ENCODE results near the gene EMILIN2. TPM values are rescaled to one million over a fixed set of nuclear protein-coding genes. Genes with fewer than 3 reads are reported as not detected.
"Not testable (repeated sequence)": the region's sequence is repeated elsewhere in the genome, so short reads cannot be mapped to it uniquely, and the experiment has no call there.

The EMILIN2 gene
- total and polyA plus RNA-seq, 10 donors, result 7.5 to 47.7 (median 21.3) TPM

DNA sequence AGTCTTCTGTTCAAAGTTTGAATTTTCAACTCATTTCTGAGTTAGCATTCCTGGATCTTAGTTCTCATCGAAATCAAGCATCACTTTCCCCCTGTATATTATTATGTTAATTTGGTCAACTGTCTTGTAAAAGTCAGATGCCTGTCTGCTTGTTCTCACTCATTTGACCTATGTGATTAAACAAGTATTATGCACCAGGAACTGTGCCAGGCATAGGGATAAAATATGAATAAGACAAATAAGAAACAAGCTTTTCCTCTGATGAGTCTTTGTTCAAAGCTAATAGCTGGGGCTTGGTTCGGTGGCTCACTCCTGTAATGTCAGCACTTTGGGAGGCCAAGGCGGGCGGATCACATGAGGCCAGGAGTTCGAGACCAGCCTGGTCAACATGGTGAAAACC, 19.7 kb upstream of the EMILIN2 start:
- H3K36me3 ChIP-seq, result no peaks in the 10 kb centered on the region
- H3K9me3 ChIP-seq, result peaks cover 0 to 10% (median 0%) of the 10 kb centered on the region in 8 donors
- 76 to 86% (median 77%) methylated on average over 5 of the region's 5 CpGs for WGBS, 5 donors
- H3K4me3 ChIP-seq, result no peak overlapping the region
- no peak for DNase-seq
- TF ChIP-seq POLR2AphosphoS5 (IDR thresholded peaks at IDR 0.05) (no peak), POLR2A (IDR thresholded peaks at IDR 0.05) (no peak)
- TF ChIP-seq, protein P1, sequence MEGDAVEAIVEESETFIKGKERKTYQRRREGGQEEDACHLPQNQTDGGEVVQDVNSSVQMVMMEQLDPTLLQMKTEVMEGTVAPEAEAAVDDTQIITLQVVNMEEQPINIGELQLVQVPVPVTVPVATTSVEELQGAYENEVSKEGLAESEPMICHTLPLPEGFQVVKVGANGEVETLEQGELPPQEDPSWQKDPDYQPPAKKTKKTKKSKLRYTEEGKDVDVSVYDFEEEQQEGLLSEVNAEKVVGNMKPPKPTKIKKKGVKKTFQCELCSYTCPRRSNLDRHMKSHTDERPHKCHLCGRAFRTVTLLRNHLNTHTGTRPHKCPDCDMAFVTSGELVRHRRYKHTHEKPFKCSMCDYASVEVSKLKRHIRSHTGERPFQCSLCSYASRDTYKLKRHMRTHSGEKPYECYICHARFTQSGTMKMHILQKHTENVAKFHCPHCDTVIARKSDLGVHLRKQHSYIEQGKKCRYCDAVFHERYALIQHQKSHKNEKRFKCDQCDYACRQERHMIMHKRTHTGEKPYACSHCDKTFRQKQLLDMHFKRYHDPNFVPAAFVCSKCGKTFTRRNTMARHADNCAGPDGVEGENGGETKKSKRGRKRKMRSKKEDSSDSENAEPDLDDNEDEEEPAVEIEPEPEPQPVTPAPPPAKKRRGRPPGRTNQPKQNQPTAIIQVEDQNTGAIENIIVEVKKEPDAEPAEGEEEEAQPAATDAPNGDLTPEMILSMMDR (IDR thresholded peaks at IDR 0.05 in 8 of 11, conservative IDR thresholded peaks at IDR 0.05 in 3 of 11), result no peak
- H3K4me1 ChIP-seq, result no peaks in the 10 kb centered on the region
- intact Hi-C loops (cut with DNase I; ENCODE audit: low total_unique reads), result no loop called here
- peak overlapping the region in 4 of 8 donors; percentile 15 to 39 (median 26) for H3K27ac ChIP-seq
- no peaks in the 10 kb centered on the region for H3K27me3 ChIP-seq (replicated peaks in 1 of 7)

DNA sequence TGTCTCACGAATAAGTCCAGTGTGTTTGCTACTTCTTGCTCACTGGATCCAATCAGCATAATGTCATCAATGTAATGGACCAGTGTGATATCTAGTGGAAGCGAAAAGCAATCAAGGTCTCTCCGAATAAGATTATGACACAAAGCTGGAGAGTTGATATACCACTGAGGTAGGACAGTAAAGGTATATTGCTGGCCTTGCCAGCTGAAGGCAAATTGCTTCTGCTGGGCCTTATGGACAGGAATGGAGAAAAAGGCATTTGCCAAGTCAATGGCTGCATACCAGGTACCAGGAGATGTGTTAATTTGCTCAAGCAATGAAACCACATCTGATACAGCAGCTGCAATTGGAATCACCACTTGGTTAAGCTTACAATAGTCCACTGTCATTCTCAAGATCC, 10.7 kb upstream of the EMILIN2 start:
- H3K4me1 ChIP-seq; H3K36me3 ChIP-seq; intact Hi-C loops (cut with DNase I; ENCODE audit: low total_unique reads); H3K27me3 ChIP-seq (replicated peaks in 1 of 7); H3K27ac ChIP-seq; H3K4me3 ChIP-seq; DNase-seq: not testable (repeated sequence)
- peaks cover 0 to 20% (median 10%) of the 10 kb centered on the region in 8 donors for H3K9me3 ChIP-seq
- WGBS, 5 donors, result 94 to 98% (median 96%) methylated on average over 3 of the region's 3 CpGs

DNA sequence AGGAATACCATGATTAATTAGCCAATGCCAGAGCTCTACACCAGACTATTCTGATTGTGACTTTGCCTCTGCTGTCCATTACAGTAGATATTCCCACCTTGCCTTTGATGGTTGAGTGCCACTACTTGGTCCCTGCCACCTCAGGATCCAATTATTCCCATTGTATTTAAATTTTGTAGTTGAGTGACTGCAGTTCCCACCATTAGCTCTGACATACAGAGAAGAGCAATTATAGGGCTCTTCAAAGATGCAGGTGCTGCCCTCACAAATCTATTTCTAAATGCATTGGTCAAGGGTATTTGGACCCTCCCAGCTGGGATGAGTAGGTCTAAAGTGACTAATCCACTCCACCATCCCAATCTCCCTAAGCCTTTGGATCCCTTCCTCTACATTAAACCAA, 9.5 kb upstream of the EMILIN2 start:
- H3K27me3 ChIP-seq (replicated peaks in 1 of 7); DNase-seq; H3K4me3 ChIP-seq; intact Hi-C loops (cut with DNase I; ENCODE audit: low total_unique reads); H3K4me1 ChIP-seq; H3K27ac ChIP-seq; H3K36me3 ChIP-seq: not testable (repeated sequence)
- H3K9me3 ChIP-seq, result peaks cover 0 to 20% (median 10%) of the 10 kb centered on the region in 8 donors

GRCh38 chr18:2839202-2839601, 7.6 kb upstream of the EMILIN2 start:
- Histone ChIP-seq H3K27ac (no peak overlapping the region), H3K27me3 (replicated peaks in 1 of 7) (no peaks in the 10 kb centered on the region), H3K9me3 (peaks cover 0 to 20% (median 10%) of the 10 kb centered on the region in 8 donors), H3K36me3 (no peaks in the 10 kb centered on the region), H3K4me3 (no peak overlapping the region), H3K4me1 (peaks cover 0 to 6% (median 0%) of the 10 kb centered on the region in 6 donors)
- no peak for DNase-seq
- intact Hi-C loops (cut with DNase I; ENCODE audit: low total_unique reads), result no loop called here
- TF ChIP-seq, protein P1 (IDR thresholded peaks at IDR 0.05 in 8 of 11, conservative IDR thresholded peaks at IDR 0.05 in 3 of 11), result no peak
- no peak for TF ChIP-seq POLR2A (IDR thresholded peaks at IDR 0.05)
- TF ChIP-seq POLR2AphosphoS5 (IDR thresholded peaks at IDR 0.05), result no peak
- WGBS, 5 donors, result 63 to 73% (median 67%) methylated on average over 8 of the region's 8 CpGs

- H3K4me1 ChIP-seq, result peaks cover 0 to 18% (median 2%) of the 10 kb centered on the region in 6 donors
- TF ChIP-seq, protein P1 (IDR thresholded peaks at IDR 0.05 in 8 of 11, conservative IDR thresholded peaks at IDR 0.05 in 3 of 11), result no peak
- TF ChIP-seq POLR2AphosphoS5 (IDR thresholded peaks at IDR 0.05) (no peak), POLR2A (IDR thresholded peaks at IDR 0.05) (no peak)
- H3K27ac ChIP-seq, result no peak overlapping the region
- H3K36me3 ChIP-seq, result no peaks in the 10 kb centered on the region
- H3K9me3 ChIP-seq, result peaks cover 0 to 20% (median 10%) of the 10 kb centered on the region in 8 donors
- H3K27me3 ChIP-seq (replicated peaks in 1 of 7), result peaks cover 0 to under 1% (median 0%) of the 10 kb centered on the region in 7 donors
- WGBS, 5 donors, result 80 to 98% (median 94%) methylated on average over 1 of the region's 1 CpG
- no peak overlapping the region for H3K4me3 ChIP-seq
- intact Hi-C loops (cut with DNase I; ENCODE audit: low total_unique reads), result no loop called here
- no peak for DNase-seq
Observed at GRCh38 chr18:2840521-2840920, 6.3 kb upstream of the EMILIN2 start.

All from spleen (tissue), 11 donors.